Measurements from ENCODE around the gene FANCC. TPM values are rescaled to one million over a fixed set of nuclear protein-coding genes. Genes with fewer than 3 reads are reported as not detected.
"Not testable (repeated sequence)": the region's sequence is repeated elsewhere in the genome, so short reads cannot be mapped to it uniquely, and the experiment has no call there.

The FANCC gene
- total and polyA plus RNA-seq, 12 donors: 1.9 to 6.1 (median 3.3) TPM

DNA sequence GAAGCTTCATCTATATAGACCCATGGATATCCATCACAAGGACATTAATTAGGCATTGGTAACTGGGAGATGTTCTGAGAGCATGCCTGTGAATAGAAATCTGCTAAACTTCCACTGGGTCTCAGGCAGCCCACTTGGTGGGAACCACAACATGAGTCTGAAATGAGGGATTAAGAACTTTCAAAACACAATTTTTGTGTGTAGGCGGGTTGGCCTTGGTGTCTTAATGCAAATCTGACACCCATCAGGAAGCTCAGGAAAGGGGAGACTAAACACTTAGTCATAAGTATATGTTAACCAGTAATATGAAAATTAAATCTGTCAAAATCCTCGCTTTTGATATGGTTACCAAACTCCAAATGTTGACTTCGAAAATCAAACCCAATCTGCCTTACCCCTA lies 113.2 kb downstream of the FANCC start:
- H3K27ac ChIP-seq: no peak overlapping the region
- no peak overlapping the region for H3K4me3 ChIP-seq
- no peaks in the 10 kb centered on the region for H3K9me3 ChIP-seq (replicated peaks in 1 of 3)
- no peaks in the 10 kb centered on the region for H3K27me3 ChIP-seq
- no peaks in the 10 kb centered on the region for H3K4me1 ChIP-seq (replicated peaks in 1 of 2)
- 96 to 99% (median 99%) methylated on average over 3 of the region's 3 CpGs for WGBS, 4 donors
- DNase-seq: no peak
- intact Hi-C loops (cut with DNase I): no loop called here
- H3K36me3 ChIP-seq (replicated peaks in 1 of 2): no peaks in the 10 kb centered on the region
- no peak for TF ChIP-seq POLR2A (IDR thresholded peaks at IDR 0.05)

DNA sequence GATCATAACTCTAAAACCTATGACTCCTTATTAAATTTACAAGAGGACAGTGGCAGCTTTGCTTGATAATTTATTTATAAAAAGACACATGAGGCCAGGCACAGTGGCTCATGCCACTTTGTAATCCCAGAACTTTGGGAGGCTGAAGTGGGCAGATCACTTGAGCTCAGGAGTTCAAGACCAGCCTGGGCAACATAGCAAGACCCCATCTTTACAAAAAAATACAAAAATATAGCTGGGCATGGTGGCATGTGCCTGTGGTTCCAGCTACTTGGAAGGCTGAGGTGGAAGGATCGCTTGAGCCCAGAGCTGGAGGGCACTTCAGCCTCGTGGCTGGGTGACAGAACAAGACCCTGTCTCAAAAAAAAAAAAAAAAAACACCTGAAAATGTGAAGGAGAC lies 114.5 kb downstream of the FANCC start:
- H3K36me3 ChIP-seq (replicated peaks in 1 of 2); H3K27ac ChIP-seq; H3K4me1 ChIP-seq (replicated peaks in 1 of 2); H3K4me3 ChIP-seq; DNase-seq; H3K27me3 ChIP-seq; H3K9me3 ChIP-seq (replicated peaks in 1 of 3); intact Hi-C loops (cut with DNase I): not testable (repeated sequence)
- 73 to 100% (median 92%) methylated on average over 2 of the region's 2 CpGs for WGBS, 4 donors

DNA sequence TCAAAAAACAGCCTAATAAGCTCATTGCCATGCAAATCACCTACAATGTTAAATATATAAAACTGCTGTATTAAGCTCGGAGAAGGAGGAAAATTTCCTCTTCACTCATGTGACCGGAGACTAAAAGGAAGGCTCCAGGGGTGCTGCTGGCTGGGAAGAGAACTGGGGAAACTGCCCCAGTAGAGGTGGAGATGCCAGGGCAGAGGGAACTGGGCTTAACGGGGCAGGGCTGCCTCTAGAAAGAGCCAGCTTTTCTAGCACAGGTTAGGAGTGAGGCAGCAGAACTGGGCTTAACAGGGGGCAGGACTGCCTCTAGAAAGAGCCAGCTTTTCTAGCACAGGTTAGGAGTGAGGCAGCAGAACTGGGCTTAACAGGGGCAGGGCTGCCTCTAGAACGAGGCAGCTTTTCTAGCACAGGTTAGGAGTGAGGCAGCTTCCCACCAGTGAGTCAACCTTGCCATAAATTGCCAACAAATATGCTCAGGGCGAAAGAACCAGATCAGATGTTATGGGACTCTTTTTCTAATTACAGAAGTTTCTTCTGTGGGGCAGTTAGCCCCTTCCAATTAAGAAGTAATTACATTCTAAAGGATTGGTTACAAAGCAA lies 115.3 kb downstream of the FANCC start:
- no peaks in the 10 kb centered on the region for H3K4me1 ChIP-seq (replicated peaks in 1 of 2)
- no peak overlapping the region for H3K4me3 ChIP-seq
- TF ChIP-seq, protein P1, sequence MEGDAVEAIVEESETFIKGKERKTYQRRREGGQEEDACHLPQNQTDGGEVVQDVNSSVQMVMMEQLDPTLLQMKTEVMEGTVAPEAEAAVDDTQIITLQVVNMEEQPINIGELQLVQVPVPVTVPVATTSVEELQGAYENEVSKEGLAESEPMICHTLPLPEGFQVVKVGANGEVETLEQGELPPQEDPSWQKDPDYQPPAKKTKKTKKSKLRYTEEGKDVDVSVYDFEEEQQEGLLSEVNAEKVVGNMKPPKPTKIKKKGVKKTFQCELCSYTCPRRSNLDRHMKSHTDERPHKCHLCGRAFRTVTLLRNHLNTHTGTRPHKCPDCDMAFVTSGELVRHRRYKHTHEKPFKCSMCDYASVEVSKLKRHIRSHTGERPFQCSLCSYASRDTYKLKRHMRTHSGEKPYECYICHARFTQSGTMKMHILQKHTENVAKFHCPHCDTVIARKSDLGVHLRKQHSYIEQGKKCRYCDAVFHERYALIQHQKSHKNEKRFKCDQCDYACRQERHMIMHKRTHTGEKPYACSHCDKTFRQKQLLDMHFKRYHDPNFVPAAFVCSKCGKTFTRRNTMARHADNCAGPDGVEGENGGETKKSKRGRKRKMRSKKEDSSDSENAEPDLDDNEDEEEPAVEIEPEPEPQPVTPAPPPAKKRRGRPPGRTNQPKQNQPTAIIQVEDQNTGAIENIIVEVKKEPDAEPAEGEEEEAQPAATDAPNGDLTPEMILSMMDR (IDR thresholded peaks at IDR 0.05): no peak
- TF ChIP-seq POLR2A (IDR thresholded peaks at IDR 0.05): no peak
- no peak for DNase-seq
- whole genome bisulfite sequencing, 4 donors: 88 to 92% (median 92%) methylated on average over 5 of the region's 5 CpGs
- no peaks in the 10 kb centered on the region for H3K36me3 ChIP-seq (replicated peaks in 1 of 2)
- no peaks in the 10 kb centered on the region for H3K27me3 ChIP-seq
- H3K9me3 ChIP-seq (replicated peaks in 1 of 3): no peaks in the 10 kb centered on the region
- H3K27ac ChIP-seq: no peak overlapping the region
- intact Hi-C loops (cut with DNase I): no loop called here

DNA sequence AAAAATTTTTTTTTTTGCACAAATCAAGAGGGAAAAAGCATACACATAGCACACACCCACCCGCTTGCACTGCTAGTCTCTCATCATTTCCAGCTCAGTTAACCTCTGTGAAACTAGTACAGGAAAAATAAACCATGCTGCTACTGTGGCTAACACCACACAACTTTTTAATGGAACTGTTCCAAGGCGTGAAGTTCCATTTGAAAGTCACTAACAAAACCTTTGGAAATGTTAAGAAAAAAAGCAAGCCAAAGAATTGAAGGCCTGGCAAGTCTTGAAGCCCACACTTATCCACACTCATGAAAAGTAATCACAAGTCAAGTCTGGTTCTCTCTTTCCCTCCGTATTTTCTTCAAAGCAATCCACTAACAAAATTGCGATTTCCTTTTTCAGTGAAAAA lies 116.3 kb downstream of the FANCC start:
- no peak for TF ChIP-seq POLR2A (IDR thresholded peaks at IDR 0.05)
- TF ChIP-seq, protein P1 (IDR thresholded peaks at IDR 0.05): no peak
- Histone ChIP-seq H3K27ac (no peak overlapping the region), H3K27me3 (no peaks in the 10 kb centered on the region), H3K9me3 (replicated peaks in 1 of 3) (no peaks in the 10 kb centered on the region), H3K4me1 (replicated peaks in 1 of 2) (no peaks in the 10 kb centered on the region), H3K4me3 (no peak overlapping the region), H3K36me3 (replicated peaks in 1 of 2) (no peaks in the 10 kb centered on the region)
- intact Hi-C loops (cut with DNase I): no loop called here
- WGBS, 4 donors: 91 to 96% (median 93%) methylated on average over 4 of the region's 4 CpGs
- DNase-seq: no peak

DNA sequence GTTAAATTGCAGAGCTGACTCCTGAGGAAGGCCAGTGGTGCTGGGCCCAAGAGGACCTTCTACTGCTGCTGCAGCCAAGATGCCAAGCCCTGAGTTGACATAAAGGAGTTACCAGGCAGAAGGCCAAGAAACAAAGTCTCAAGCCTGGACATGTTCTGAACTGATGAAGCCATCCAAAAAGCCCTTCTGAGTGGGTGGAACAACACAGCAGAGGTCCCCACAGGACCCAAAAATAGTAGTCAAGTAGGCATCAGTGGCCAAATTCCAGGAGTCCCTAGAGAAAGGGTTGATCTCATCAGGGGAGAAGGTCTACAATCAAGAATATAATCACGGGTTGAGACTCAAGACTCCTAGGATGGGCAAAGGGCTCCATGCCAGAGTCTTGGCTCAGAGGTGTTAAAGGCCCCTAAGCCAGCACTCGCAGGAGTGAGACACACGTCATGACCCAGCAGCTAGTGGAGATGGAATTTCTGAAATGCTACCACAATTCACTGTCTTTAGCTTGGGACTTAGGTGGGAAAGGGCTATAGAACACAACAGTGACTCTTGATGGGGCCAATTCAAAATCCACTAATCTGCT lies 119.7 kb downstream of the FANCC start:
- Histone ChIP-seq H3K27ac (no peak overlapping the region), H3K4me3 (no peak overlapping the region), H3K4me1 (replicated peaks in 1 of 2) (no peaks in the 10 kb centered on the region), H3K9me3 (replicated peaks in 1 of 3) (no peaks in the 10 kb centered on the region), H3K36me3 (replicated peaks in 1 of 2) (no peaks in the 10 kb centered on the region), H3K27me3 (no peaks in the 10 kb centered on the region)
- WGBS, 4 donors: 29 to 91% (median 73%) methylated on average over 2 to 3 of the region's 3 CpGs
- intact Hi-C loops (cut with DNase I): no loop called here
- no peak for DNase-seq
- TF ChIP-seq, protein P1 (IDR thresholded peaks at IDR 0.05): no peak
- TF ChIP-seq POLR2A (IDR thresholded peaks at IDR 0.05): no peak
